ENCODE results near the gene PSAP.

- TF ChIP-seq, protein P1, sequence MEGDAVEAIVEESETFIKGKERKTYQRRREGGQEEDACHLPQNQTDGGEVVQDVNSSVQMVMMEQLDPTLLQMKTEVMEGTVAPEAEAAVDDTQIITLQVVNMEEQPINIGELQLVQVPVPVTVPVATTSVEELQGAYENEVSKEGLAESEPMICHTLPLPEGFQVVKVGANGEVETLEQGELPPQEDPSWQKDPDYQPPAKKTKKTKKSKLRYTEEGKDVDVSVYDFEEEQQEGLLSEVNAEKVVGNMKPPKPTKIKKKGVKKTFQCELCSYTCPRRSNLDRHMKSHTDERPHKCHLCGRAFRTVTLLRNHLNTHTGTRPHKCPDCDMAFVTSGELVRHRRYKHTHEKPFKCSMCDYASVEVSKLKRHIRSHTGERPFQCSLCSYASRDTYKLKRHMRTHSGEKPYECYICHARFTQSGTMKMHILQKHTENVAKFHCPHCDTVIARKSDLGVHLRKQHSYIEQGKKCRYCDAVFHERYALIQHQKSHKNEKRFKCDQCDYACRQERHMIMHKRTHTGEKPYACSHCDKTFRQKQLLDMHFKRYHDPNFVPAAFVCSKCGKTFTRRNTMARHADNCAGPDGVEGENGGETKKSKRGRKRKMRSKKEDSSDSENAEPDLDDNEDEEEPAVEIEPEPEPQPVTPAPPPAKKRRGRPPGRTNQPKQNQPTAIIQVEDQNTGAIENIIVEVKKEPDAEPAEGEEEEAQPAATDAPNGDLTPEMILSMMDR (IDR thresholded peaks at IDR 0.05), result no peak
- TF ChIP-seq EP300 (IDR thresholded peaks at IDR 0.05), result no peak
Observed at GRCh38 chr10:71840958-71841335, 10.1 kb downstream of the PSAP start.
